NCI-H1436 treated with DMSO at 0.1 percent for 48 hours (cell line): ENCODE results near the gene ZNF280D.

ENCODE experiments used
- DNase-seq: peaks from one replicate; lab custom pipeline; 2025; lab: John Stamatoyannopoulos, UW

The ZNF280D gene

GRCh38 chr15:56640127-56640526 is 93.2 kb downstream of the ZNF280D start:
- no peak for DNase-seq

- DNase-seq, result no peak
These were observed 93.7 kb downstream of the ZNF280D start for GRCh38 chr15:56639631-56640030.

GRCh38 chr15:56631765-56632164 is 101.5 kb downstream of the ZNF280D start:
- DNase-seq, result no peak

- no peak for DNase-seq
These were observed 104.3 kb downstream of the ZNF280D start for GRCh38 chr15:56628893-56629532.

- no peak for DNase-seq
These were observed 113.4 kb downstream of the ZNF280D start for GRCh38 chr15:56619887-56620286.

- DNase-seq, result no peak
These were observed 115.7 kb downstream of the ZNF280D start for GRCh38 chr15:56617628-56618027.

- DNase-seq, result no peak
These were observed 116.8 kb downstream of the ZNF280D start for GRCh38 chr15:56616551-56616950.

GRCh38 chr15:56613811-56614210 is 119.5 kb downstream of the ZNF280D start:
- no peak for DNase-seq

GRCh38 chr15:56608993-56609392 is 124.3 kb downstream of the ZNF280D start:
- DNase-seq, result no peak

GRCh38 chr15:56608140-56608778 is 125.0 kb downstream of the ZNF280D start:
- no peak for DNase-seq

- DNase-seq, result no peak
These were observed 131.1 kb downstream of the ZNF280D start for GRCh38 chr15:56602253-56602652.

- DNase-seq, result no peak
These were observed 132.9 kb downstream of the ZNF280D start for GRCh38 chr15:56600380-56600779.

- no peak for DNase-seq
These were observed 134.3 kb downstream of the ZNF280D start for GRCh38 chr15:56598991-56599390.

GRCh38 chr15:56587686-56588085 is 145.6 kb downstream of the ZNF280D start:
- DNase-seq, result no peak

- no peak for DNase-seq
These were observed 147.1 kb downstream of the ZNF280D start for GRCh38 chr15:56586206-56586605.

GRCh38 chr15:56582785-56583184 is 150.5 kb downstream of the ZNF280D start:
- no peak for DNase-seq
